NCI-H748 (cell line): Measurements from ENCODE around the gene BRIP1.
"Not testable (repeated sequence)": the region's sequence is repeated elsewhere in the genome, so short reads cannot be mapped to it uniquely, and the experiment has no call there.

Source experiments
- DNase-seq: peaks from one replicate; lab custom pipeline; 2025; ENCODE audit not compliant: unreplicated experiment; lab: John Stamatoyannopoulos, UW

BRIP1 gene

GRCh38 chr17:61733021-61733420 lies 130.3 kb downstream of the BRIP1 start:
- no peak for DNase-seq

GRCh38 chr17:61732169-61732568 lies 131.2 kb downstream of the BRIP1 start:
- no peak for DNase-seq

- no peak for DNase-seq
These were observed 132.0 kb downstream of the BRIP1 start for GRCh38 chr17:61731330-61731729.

DNA sequence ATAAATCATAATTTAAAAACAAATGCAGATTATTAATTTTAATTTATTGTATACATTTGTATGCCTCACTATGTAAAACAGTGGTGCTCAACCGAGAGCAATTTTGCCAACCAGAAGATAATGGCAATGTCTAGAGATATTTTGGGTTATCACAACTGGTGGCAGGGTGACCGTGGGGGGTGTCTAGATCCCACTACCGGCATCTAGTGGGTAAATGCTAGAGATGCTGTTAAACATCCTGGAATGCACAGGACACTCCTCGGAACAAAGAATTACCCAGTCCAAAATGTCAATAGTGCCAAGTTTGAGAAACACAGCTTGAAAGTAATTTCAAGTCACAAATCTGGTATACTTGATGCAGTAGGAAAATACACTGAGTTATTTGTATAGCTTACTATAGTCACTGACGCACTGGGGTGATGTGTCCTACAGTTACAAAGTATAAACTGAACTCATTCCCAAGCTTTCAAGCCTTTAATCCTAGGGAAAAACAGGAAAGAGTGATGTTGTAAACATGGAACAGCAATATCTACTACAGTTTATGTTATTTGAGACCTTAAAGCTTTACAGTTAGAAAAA lies 133.5 kb downstream of the BRIP1 start:
- DNase-seq = no peak

- DNase-seq = no peak
These were observed 135.0 kb downstream of the BRIP1 start for GRCh38 chr17:61728297-61728836.

- DNase-seq = not testable (repeated sequence)
These were observed 135.5 kb downstream of the BRIP1 start for GRCh38 chr17:61727798-61728197.

DNA sequence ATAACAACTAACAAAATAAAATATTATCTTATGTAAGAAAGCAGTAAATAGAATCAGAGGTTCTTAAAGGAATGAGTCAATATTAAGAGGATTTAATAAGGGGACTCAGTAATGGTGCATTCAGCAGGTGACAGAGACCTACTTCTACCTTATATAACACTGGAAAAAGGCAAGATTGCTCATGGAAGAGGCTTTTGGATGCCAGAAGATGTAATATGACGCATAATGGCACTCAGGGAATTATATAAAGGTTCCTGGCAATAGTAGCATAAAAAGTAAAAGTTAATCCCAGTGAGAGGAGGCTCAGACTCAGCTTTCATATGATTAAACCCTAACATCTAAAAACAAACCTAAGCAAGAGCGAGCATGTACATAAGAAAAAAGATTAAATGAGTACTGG lies 136.4 kb downstream of the BRIP1 start:
- no peak for DNase-seq

- no peak for DNase-seq
These were observed 138.6 kb downstream of the BRIP1 start for GRCh38 chr17:61724777-61725176.

DNA sequence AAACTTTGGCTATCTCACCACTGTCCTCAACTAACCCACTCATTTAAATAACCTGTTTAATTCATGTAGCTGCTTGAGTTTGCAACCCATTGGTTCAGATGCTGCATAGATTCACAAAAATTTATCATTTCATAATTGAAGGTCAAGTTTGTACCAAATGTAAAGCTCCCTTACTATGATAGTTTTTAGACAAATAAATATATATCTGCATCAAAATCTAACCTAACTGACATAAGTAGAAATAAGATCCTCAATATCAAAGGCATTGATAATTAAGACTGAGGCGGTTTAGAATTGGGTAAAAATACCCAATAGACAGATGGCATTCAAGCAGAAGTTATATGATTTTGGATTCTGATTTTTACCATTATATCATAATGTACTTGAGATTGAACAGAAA lies 139.4 kb downstream of the BRIP1 start:
- no peak for DNase-seq

DNA sequence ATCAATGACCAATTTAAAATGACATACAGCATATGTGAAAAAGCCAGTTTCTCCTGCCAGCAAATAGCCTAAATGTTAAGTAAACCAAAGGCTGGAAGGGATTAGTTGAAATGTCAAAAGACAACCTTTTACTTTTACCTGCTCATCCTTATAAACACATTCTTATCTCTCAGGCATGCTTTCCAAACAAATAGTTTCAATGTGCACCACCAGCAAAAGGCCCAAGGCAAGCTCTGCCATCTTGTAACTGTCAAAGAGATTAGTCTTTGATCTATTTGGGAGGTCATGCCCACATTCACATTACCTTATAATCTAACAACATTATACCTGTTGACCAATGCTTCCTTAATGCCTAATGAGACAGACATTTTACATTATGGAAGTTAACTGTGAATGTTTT lies 140.1 kb downstream of the BRIP1 start:
- DNase-seq = no peak

DNA sequence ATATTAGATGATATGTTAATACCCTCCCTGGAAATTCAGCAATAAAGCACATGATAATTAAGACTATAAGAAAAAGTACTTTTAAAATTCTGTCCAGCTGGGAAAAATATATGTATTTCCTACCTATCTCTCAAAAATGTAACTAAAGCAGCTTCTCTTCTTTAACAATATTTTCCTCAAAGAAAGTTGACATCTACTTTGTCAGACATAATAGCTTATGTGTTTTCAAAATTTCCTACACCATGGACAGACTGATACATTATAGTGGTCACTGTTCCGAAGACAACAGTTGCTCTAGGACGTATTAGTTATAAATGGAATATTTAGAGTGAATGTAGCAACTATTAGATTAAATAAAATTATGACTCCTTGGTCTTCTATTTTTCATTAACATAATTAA lies 140.9 kb downstream of the BRIP1 start:
- no peak for DNase-seq

DNA sequence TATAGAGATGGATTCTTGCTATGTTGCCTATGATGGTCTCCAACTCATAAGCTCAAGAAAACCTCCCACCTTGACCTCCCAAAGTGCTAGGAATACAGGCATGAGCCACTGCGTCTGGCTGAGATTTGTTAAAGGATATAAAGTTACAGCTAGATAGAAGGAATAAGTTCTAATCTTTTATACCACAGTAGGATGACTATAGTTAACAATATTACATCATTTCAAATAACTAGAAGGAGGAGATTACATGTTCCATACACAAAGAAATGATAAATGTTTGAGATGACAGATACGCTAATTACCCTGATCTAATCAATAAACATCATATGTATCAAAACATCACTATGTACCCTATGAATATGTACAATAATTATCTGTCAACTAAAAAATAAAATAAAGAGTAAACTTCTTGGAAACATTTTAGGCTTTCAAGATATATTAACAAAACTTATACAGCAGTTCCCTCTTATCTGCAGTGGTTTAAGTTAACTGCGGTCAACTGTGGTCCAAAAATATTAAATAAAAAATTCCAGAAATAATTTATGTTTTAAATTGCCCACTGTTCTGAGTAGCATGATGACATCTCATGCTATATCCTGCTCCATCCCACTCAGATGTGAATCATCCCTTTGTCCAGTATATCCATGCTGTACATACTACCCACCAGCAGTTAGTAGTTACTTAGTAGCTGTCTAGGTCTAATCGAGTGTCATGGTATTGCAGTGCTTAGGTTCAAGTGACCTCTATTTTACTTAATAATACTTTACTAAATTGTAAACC lies 143.1 kb downstream of the BRIP1 start:
- no peak for DNase-seq

- not testable (repeated sequence) for DNase-seq
These were observed 144.1 kb downstream of the BRIP1 start for GRCh38 chr17:61719220-61719619.

- no peak for DNase-seq
These were observed 145.3 kb downstream of the BRIP1 start for GRCh38 chr17:61718022-61718421.

GRCh38 chr17:61717352-61717751 lies 146.0 kb downstream of the BRIP1 start:
- no peak for DNase-seq

GRCh38 chr17:61716225-61716829 lies 147.0 kb downstream of the BRIP1 start:
- no peak for DNase-seq

- DNase-seq = no peak
These were observed 148.0 kb downstream of the BRIP1 start for GRCh38 chr17:61715348-61715747.

DNA sequence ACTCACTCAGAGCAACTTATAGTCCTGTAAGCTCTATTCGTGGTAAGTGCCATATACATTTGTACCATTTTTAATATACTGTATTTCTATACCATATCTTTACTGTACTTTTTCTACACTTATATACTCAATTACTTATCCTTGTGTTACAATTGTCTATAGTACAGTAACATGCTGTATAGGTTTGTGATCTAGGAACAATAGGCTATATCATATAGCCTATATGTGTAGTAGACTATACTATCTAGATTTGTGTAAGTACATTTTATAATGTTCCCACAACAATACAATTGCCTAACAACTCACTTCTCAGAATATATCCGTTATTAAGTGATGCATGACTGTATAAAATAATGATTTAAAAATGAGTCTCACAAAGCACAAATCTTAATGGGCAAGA lies 149.0 kb downstream of the BRIP1 start:
- no peak for DNase-seq

DNA sequence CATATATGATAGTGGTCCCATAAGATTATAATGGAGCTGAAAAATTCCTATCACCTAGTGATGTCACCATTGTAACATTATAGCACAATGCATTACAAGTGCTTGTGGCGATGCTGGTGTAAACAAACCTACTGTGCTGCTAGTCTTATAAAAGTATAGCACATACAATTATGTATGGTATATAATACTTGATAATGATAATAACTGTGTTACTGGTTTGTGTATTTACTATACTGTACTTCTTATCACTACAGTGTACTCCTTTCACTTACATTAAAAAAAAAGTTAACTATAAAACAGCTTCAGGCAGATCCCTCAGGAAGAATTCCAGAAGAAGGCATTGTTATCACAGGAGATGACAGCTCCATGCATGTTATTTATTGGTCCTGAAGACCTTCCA lies 150.3 kb downstream of the BRIP1 start:
- DNase-seq = no peak

- no peak for DNase-seq
These were observed 152.8 kb downstream of the BRIP1 start for GRCh38 chr17:61710546-61710945.

DNA sequence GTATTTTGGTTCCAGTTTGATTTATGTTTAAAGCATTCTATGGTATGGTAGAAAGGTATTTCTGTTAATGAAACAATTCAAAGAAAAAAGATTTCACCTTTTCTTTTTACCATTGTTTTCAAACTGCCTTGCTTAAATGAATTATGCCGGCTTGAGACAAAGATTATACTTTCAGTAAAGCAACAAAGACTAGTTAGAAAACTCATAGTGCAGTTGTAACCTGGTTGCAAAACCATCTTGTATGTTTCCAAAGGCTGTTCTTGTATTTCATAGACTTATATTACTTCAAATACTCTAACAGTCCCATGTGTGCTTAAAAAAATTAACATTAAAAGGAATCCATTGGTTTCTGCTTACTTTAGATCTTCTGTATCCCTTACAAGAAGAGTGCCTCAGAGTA lies 153.8 kb downstream of the BRIP1 start:
- no peak for DNase-seq

DNA sequence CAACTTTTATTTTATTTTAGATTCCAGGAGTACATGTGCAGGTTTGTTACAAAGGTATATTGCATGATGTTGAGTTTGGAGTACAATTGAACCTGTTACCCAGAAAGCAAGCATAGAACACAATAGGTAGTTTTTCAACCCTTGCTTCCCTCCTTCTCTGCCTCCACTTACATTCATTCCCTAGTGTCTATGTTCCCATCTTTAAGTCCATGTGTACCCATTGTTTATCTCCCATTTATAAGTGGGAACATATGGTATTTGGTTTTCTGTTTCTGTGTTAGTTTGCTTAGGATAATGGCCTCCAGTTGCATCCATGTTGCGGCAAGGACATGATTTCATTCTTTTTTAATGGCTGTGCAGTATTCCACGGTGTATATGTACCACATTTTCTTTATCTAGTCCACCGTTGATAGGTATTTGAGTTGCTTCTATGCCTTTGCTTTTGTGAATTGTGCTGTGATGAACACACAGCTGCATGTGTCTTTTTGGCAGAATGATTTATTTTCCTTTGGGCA lies 158.3 kb downstream of the BRIP1 start:
- no peak for DNase-seq
